ENCODE results near the gene TNRC6B. TPM values are rescaled to one million over a fixed set of nuclear protein-coding genes. Genes with fewer than 3 reads are reported as not detected.
"Not testable (repeated sequence)": the region's sequence is repeated elsewhere in the genome, so short reads cannot be mapped to it uniquely, and the experiment has no call there.

Gene TNRC6B
- total RNA-seq, 4 donors from 2014 or later: 34.5 to 57.0 (median 45.4) TPM

- H3K4me1 ChIP-seq: peaks cover 74 to 93% (median 79%) of the 10 kb centered on the region in 4 donors
- H3K27me3 ChIP-seq: no peaks in the 10 kb centered on the region
- no peak overlapping the region for H3K27ac ChIP-seq (replicated peaks in 1 of 4)
- H3K9me3 ChIP-seq: no peaks in the 10 kb centered on the region
- intact Hi-C loops (cut with DNase I): no loop called here
- 68% methylated on average over 2 of the region's 2 CpGs for WGBS
- DNase-seq (ENCODE audit: extremely low spot score): no peak
- H3K4me3 ChIP-seq: no peak overlapping the region
- no peak for TF ChIP-seq EP300 (IDR thresholded peaks at IDR 0.05)
- TF ChIP-seq POLR2A (IDR thresholded peaks at IDR 0.05; ENCODE audit: low read depth): no peak
- TF ChIP-seq CTCF (IDR thresholded peaks at IDR 0.05): no peak
- no peak for TF ChIP-seq POLR2AphosphoS5 (IDR thresholded peaks at IDR 0.05)
- H3K36me3 ChIP-seq: no peaks in the 10 kb centered on the region
Measured at GRCh38 chr22:40190501-40190900, 12.8 kb downstream of the TNRC6B start.

DNA sequence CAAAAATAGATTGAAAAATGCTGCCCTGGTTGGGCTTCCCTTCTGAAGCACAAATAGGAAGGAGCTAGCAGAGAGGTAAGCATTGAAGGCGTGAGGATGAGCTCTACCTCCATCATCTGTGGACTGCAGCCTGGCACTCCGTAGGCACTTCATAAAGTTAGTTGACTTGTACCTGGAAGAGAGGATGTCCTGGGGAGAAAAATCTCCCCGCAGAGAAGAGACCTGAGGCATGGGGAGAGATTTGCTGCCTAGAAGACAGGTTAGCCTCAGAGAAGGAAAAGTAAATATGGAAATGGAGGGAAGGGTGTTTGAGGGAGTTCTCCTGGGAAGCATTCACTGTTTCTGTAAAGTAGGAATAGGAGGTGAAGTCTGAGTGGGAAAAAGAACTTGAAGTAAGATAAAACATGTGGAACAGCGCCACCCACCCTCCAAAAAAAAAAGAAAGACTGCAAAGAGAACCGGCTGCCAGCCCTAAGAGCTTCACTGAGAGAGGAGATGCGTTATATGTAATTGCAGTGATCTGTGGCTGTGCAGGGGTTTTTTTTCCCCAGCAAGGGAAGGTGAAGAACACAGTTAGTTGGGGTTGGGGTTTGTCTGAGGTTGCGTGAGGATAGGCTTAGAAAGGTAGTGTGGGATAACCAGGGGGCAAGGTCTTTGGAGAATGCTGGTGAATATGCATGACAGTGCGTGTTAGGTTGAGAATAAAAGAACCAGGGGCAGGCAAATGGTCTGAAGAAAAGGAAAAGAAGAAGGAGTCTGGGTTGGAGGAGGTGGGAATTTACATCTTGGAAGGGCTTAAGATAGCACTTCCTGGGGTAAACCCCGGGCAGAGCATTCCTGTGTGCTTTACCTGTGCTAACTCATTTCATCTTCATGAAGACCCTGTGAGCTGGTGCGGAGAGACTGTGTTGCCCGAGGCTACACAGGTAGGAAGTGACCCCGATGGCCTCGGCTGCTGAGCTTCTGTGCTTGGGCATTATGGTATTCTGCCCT lies 16.0 kb downstream of the TNRC6B start:
- Histone ChIP-seq H3K4me1 (peaks cover 89 to 100% (median 97%) of the 10 kb centered on the region in 4 donors), H3K27ac (replicated peaks in 1 of 4) (peak overlapping the region; percentile 52 to 78 (median 65)), H3K9me3 (no peaks in the 10 kb centered on the region), H3K36me3 (no peaks in the 10 kb centered on the region), H3K4me3 (no peak overlapping the region), H3K27me3 (peaks cover 0 to 4% (median 0%) of the 10 kb centered on the region in 4 donors)
- intact Hi-C loops (cut with DNase I): no loop called here
- 59% methylated on average over 13 of the region's 13 CpGs for WGBS
- TF ChIP-seq CTCF (IDR thresholded peaks at IDR 0.05) (peak; percentile 33 to 53 (median 36)), POLR2AphosphoS5 (IDR thresholded peaks at IDR 0.05) (no peak)
- DNase-seq (ENCODE audit: extremely low spot score): no peak

GRCh38 chr22:40194656-40195055 lies 16.9 kb downstream of the TNRC6B start:
- intact Hi-C loops (cut with DNase I): no loop called here
- Histone ChIP-seq H3K27ac (replicated peaks in 1 of 4) (peak overlapping the region; percentile 41 to 78 (median 65)), H3K36me3 (no peaks in the 10 kb centered on the region), H3K4me1 (peaks cover 84 to 100% (median 94%) of the 10 kb centered on the region in 4 donors), H3K27me3 (peaks cover 0 to 4% (median 0%) of the 10 kb centered on the region in 4 donors), H3K4me3 (no peak overlapping the region), H3K9me3 (no peaks in the 10 kb centered on the region)
- TF ChIP-seq EP300 (IDR thresholded peaks at IDR 0.05) (no peak), POLR2AphosphoS5 (IDR thresholded peaks at IDR 0.05) (no peak), POLR2A (IDR thresholded peaks at IDR 0.05; ENCODE audit: low read depth) (no peak), CTCF (IDR thresholded peaks at IDR 0.05) (no peak)
- WGBS: 52% methylated on average over 3 of the region's 3 CpGs
- DNase-seq (ENCODE audit: extremely low spot score): no peak

GRCh38 chr22:40196628-40197360 lies 19.1 kb downstream of the TNRC6B start:
- Histone ChIP-seq H3K4me3 (peak overlapping the region in 2 of 4 donors; percentile 4 to 11), H3K9me3 (no peaks in the 10 kb centered on the region), H3K36me3 (no peaks in the 10 kb centered on the region), H3K27ac (replicated peaks in 1 of 4) (peak overlapping the region; percentile 75 to 83 (median 77)), H3K4me1 (peaks cover 74 to 97% (median 85%) of the 10 kb centered on the region in 4 donors), H3K27me3 (peaks cover 0 to 4% (median 0%) of the 10 kb centered on the region in 4 donors)
- DNase-seq (ENCODE audit: extremely low spot score): no peak
- intact Hi-C loops (cut with DNase I): no loop called here
- 31% methylated on average over 7 of the region's 7 CpGs for WGBS
- TF ChIP-seq POLR2AphosphoS5 (IDR thresholded peaks at IDR 0.05) (peak; percentile 10 to 74), EP300 (IDR thresholded peaks at IDR 0.05) (no peak)

GRCh38 chr22:40197421-40197820 lies 19.7 kb downstream of the TNRC6B start:
- H3K36me3 ChIP-seq; H3K27me3 ChIP-seq; intact Hi-C loops (cut with DNase I); H3K9me3 ChIP-seq; DNase-seq (ENCODE audit: extremely low spot score): not testable (repeated sequence)
- WGBS: 43% methylated on average over 9 of the region's 9 CpGs
- Histone ChIP-seq H3K4me1 (peaks cover 67 to 97% (median 85%) of the 10 kb centered on the region in 4 donors), H3K27ac (replicated peaks in 1 of 4) (peak overlapping the region; percentile 75 to 83 (median 77)), H3K4me3 (peak overlapping the region in 2 of 4 donors; percentile 4 to 11)
